GM21619 (cell line): ENCODE results near the gene ARID5B.
"Not testable (repeated sequence)": the region's sequence is repeated elsewhere in the genome, so short reads cannot be mapped to it uniquely, and the experiment has no call there.

Experiments
- ATAC-seq: cut with Tn5 transposase; IDR thresholded peaks from one replicate; pipeline ENCODE4 v1.9.1; 2021; ENCODE audit not compliant: unreplicated experiment

ARID5B gene, protein sequence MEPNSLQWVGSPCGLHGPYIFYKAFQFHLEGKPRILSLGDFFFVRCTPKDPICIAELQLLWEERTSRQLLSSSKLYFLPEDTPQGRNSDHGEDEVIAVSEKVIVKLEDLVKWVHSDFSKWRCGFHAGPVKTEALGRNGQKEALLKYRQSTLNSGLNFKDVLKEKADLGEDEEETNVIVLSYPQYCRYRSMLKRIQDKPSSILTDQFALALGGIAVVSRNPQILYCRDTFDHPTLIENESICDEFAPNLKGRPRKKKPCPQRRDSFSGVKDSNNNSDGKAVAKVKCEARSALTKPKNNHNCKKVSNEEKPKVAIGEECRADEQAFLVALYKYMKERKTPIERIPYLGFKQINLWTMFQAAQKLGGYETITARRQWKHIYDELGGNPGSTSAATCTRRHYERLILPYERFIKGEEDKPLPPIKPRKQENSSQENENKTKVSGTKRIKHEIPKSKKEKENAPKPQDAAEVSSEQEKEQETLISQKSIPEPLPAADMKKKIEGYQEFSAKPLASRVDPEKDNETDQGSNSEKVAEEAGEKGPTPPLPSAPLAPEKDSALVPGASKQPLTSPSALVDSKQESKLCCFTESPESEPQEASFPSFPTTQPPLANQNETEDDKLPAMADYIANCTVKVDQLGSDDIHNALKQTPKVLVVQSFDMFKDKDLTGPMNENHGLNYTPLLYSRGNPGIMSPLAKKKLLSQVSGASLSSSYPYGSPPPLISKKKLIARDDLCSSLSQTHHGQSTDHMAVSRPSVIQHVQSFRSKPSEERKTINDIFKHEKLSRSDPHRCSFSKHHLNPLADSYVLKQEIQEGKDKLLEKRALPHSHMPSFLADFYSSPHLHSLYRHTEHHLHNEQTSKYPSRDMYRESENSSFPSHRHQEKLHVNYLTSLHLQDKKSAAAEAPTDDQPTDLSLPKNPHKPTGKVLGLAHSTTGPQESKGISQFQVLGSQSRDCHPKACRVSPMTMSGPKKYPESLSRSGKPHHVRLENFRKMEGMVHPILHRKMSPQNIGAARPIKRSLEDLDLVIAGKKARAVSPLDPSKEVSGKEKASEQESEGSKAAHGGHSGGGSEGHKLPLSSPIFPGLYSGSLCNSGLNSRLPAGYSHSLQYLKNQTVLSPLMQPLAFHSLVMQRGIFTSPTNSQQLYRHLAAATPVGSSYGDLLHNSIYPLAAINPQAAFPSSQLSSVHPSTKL

DNA sequence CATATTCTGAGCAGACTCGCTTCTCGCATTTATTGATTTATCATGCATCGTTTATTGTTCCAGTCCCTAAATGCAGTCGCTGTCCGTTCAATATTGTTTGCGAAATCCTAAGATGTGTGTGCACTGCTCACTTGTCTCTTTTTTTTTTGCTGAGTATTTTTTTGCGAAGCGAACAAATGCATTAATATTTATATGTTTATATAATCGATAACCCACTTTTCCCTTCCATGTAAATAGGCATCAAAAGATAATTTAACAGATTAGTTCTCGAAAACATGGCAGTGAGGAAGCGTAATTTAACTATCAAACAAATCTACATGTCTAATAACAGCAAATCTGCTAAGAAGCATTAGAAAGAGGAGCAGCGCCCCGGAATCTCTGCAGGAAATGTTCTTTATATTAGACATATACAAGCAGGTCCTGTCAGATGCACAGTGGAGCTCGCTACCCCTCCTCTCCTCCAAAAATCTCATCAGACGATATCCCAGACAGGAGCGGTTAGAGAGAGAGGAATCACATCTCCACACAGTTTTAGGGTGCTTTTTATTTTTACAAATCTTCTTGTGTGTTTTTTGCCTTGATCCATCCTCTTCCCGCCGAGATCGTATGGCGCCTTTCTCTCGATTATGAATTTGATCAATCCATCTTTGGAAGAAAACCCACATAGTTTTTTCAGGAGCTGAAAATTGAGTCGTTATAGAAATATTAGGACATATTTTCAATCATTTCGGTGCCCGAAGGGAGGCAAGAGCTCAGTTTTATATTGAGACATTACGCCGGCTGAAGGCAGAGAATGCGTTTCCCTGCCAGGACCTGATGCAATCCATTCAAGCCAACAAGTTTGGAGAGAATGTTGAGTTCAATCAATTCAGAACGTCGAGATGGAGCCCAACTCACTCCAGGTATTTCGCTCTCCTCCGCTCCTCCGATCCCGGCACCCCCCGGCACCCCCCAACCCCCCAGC is at the start of gene ARID5B:
Gene ARID5B (plus strand): TSS at position 871 of the 964 bp plus-strand sequence. CDS start 11 bp downstream, at position 882.
- ATAC-seq, result no peak

DNA sequence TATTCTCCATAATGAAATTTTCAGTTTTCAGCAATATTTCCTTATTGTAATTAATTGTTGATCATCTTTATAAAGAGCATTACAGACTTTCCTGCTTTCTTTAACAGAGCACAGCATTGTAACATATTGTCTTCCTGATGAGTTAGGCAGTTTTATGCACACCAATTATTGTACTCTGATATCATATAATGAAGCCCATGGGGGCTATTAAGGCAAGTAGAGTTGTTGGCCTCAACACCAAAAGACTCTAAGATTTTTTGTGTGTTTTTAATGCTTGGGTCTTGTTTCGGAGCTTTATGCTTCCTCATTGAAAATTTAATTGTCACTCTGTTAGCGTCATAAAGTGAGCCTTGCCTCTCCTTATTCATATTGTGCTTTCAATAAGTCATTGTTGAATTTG is 49.2 kb upstream of the ARID5B start:
- no peak for ATAC-seq

DNA sequence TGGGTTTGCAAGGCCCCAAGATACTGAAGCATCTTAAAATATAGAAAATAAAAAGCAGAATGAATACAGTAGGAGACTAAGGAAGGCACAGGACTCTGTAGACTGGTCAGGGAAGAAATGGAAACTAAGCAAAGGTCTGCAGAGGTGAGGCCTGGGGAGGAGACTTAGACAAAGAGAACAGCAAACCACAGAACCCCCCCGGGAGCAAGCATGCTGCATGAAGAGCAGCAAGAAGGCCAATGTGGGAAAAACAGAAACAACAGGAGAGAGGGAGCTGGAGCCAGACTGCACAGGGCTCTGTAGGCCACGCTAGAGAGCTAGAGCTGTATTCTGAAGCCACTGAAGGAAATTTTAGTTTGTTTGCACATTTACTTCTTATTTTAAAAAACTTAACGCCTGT is 45.7 kb upstream of the ARID5B start:
- ATAC-seq, result no peak

DNA sequence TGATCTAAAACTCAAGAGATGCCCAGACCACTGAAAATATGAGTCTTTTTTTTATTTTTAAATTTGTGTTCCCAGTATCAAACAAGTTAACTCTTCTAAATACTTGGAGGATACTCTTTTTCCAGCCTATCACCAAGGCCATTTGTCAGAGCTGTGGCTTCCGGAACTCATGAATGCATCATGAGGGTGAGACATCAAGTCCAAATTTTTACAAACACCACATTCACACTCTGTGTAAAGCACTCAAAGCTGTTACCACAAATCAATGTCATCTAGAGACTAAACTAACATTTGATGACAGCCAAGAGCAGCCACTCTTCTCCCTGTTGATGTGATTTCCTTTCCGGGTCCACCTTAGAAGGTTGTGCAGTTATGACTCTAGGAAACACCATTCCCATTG is 43.8 kb upstream of the ARID5B start:
- ATAC-seq, result no peak

DNA sequence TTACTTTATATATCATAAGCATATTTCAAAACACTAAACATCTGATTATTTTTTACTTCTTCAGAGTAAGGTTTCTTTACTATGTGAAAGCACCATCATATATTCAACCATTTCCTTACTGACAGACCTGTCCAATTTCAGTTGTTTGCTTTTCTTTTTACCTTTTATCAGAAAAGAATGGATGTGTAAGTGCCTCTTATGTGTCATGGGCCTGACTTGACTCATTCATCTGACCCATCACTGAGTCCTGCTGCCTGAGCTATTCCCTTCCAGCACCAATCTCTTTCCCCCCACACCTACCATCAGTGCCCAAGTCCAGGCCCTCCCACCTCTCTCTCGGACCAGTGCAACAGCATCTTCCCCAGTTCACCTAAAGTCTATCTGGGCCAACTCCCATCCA is 41.7 kb upstream of the ARID5B start:
- ATAC-seq, result no peak

DNA sequence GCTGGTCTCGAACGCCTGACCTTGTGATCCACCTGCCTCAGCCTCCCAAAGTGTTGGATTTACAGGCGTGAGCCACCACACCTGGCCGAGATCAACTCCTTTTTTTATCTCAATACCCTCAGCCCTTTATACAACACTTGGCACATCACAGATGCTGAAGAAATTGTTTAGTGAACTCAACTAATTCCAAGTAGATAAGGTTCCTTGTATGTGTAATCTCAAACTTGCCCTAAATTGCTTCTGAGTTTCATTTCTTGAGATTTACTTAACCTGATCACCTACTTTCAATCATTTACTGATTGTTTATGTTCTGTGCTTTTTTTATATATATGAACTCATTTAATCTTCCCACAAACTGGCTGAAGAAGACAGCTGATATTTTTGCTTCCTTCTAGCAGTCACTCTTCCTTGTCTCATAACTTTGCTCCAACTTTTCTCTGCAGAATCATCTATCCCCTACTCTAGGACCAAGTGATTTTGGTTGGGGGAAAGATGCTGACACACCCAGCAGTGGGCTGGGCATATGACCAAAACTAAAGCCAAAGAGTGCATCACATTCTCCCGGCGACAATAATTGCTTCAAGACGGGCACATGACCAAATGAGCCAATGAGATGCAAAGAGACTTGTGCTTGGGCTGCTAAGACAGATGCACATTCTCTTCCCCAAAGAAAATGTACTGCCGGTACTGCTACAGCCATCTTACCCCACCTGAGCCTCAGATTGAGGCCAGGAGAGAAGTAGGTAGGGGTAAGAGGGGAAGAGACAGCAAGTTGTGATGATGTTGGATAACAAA is 40.3 kb upstream of the ARID5B start:
- no peak for ATAC-seq

DNA sequence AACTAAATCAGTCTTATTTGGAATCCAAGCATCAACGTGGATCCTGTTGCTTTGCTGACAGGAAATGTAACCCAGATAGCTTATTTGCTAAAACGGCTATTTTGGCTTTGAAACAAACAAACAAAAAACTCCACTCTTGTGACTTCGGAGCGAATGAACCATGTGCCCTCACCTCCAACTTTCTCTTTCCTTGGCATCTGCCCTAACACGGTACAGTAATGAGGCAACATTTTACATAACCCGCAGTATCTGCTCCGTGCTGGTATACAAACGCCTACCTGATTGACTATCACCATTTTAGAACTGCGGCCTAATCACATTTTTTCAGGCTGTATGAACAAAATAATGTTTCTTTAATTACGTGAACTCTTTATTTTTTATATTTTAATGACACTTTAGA is 37.5 kb upstream of the ARID5B start:
- ATAC-seq, result no peak

DNA sequence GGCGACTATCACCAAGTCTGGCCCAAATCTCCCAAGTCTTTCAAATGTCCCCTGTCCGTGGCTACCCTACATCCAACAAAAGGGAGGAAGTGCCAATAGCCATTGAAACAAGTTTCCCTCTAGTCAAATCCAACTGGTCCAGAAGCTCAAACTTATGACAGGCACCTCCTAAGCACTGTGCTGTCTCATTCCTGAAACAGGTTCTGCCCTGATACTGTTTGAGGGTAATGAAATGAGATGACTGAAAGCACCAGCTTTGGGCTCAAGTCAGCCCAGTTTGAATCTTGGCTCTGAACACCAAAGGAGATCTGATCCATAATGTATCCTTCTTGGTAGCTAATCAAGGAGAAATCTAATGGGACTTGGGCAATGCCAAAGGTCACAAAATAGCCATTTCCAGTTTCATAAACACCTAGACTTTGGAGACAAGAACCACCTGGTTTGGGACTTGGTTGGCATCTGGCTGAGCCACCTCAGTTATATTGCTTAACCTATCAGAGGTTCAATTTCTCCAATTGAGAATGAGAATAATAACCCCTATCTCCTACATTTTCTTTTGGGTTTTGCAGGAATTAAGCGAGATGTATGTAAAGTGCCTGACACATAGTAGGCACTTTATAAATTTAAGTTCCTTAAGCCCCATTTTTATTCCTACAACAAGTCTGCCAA is 34.7 kb upstream of the ARID5B start:
- no peak for ATAC-seq

DNA sequence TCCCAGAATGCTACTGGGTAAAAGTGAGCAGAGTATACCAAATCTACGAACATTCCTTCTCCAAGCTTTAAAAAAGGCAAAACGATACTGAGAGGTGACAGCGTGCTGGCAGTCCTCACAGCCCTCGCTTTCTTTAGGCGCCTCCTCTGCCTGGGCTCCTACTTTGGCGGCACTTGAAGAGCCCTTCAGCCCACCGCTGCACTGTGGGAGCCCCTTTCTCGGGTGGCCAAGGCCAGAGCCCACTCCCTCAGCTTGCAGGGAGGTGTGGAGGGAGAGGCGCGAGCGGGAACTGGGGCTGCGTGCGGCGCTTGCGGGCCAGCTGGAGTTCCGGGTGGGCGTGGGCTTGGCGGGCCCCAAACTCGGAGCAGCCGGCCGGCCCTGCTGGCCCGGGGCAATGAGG is 34.1 kb upstream of the ARID5B start:
- ATAC-seq, result not testable (repeated sequence)

DNA sequence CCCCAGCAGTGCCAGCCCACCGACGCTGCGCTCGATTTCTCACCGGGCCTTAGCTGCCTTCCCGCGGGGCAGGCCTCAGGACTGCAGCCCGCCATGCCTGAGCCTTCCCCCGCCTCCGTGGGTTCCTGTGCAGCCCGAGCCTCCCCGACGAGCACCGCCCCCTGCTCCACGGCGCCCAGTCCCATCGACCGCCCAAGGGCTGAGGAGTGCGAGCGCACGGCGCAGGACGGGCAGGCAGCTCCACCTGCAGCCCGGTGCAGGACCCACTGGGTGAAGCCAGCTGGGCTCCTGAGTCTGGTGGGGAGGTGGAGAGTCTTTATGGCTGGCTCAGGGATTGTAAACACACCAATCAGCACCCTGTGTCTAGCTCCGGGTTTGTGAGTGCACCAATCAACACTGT is 33.7 kb upstream of the ARID5B start:
- not testable (repeated sequence) for ATAC-seq

DNA sequence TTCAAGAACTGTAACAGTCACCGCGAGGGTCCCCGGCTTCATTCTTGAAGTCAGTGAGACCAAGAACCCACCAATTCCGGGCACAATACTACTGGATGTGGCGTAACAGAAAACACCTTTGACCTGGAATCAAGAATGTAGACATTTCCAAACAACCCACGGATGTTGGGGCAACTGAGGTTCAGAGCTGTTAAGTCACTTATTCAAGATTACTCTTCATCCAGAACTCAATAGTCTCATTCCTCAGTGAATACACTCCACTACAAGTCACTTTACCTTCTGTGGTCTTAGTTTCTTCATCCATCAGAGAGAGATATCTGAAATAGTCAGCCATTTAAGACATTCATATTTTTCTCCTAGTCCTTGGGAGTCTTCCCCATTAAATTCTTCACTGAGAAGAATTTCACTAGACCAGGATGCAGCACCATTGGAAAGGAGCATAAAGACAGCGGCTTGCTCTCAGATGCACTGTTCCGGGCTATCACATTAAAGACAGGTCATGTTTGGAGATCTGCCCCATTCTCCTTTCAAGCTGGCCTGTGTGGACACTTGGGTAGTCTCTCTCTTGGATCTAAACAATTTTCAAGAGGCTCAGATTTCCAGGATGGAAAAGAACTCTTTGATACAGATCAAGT is 32.3 kb upstream of the ARID5B start:
- no peak for ATAC-seq

DNA sequence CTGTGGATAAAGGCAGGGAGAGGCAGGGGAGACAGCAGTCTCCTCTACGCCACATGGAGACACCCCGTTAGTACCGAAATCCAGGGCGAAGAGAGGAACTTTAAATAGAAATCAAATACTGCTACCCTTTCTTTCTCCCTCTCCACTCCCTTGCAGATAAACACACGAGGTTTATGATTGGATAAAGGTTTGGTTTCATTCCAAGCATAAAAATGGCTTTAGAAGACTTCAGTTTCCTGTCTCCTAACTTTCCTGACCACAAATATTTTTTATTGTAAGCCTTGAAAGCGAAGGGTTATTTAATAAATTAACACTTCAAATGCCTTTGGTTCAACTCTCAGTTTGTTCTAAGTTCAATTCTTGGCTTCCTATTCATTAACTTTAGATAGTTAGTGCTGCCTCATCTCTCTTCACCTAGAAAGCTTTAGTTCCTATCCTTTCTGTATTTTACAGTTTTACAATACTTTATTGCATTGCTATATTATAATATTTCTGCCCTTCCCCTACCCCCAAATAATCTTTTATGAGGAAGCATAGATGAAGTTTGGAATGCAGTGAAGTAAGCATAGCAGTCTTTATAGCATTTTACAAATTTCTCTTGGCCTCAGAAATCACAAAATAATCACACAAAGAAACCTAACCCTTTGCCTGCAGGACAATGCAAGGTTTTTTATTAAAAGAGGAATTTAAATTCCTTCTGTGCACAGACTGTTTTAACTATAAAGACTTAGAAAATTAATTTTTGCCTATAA is 31.5 kb upstream of the ARID5B start:
- no peak for ATAC-seq

DNA sequence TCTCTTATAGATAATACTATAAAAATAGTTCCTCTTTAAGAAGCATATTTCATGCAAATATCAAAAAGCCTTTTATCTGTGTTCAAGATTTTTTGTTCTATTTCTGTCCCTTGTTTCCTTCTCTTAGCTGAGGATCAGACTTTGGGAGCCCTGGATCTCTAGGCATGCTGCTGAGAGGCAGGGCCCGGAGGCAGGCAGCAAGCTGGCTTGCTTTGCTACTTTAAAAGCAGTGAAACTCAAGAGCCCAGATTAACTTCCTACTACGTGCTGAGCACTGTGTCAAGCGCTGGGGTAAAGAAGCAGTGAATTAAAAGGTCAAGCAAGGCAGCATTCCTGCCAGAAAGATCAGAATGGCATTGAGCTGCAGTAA is 31.0 kb upstream of the ARID5B start:
- ATAC-seq, result no peak

DNA sequence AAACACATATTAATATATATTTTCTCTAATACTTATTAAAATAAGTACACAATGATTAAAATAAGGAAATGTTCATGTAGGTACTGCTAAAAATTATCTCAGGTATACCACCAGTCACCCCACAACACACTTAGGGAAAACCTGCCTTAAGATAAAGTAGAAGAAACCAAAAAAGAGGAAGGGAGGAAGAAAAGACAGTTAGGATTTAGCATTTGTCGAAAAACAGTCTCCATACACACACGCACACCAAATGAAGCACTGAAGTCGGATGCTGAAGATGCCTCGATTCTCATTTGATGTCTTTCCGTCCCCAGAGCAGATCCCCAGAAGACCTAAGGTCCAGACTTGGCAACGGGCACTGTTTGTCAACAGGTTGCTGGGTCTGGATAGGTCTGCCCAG is 30.0 kb upstream of the ARID5B start:
- no peak for ATAC-seq

DNA sequence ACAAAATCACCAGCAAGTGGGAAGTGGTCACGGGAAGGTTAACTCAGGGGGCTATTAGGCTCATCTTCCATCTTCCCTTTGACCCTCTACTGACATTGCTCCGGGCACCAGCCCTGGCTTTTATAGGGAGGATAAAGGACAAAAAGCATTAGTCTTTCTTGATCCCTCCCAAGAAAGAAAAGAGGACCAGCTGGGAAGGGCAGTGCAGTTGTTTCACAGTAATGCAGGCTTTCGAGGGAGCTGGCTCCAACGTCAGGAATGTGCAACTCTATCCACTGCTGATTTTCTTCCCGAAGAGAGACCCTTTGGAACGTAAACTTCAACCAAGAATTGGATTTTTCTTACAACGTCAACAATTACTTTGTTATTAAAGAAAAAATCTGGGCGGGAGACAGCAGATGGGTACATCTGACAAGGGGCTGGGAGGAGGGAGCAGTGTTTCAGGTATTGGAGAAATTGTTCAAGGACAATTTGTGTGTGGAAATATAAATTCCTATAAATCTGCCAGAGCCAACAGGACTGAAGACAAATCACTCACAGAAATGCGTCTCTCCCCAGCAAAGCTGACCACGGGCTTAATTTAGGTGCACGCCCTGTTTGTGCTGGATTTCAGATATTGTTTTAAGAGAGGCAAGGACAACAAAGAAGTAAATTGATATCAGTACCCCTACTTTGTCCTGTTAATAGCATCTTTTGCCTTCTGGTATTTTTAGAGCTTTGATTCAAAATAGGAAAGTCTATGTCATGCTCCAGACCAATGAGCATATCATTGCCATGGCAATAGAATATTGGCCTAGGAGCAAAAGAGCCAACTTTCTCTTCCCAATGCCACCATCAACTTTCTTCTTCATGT is 23.4 kb upstream of the ARID5B start:
- ATAC-seq, result no peak

DNA sequence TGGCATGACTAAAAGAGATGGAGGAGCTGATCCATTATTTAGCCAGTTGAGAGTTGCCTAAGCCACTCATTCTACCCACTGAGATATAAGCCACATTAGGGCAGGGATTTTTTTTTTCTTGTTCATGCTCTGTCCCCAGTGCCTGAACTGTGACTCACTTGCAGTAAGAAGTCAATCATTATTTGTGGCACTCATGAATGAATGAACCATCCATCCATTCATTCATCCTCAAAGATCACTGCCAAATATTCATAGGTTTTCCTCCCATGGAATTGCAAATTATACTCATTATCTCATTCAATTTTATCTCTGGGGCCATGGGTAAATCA is 22.8 kb upstream of the ARID5B start:
- no peak for ATAC-seq
